Measurements from ENCODE around the gene SVEP1.

SVEP1 gene

GRCh38 chr9:110592044-110592830 is 12.7 kb upstream of the SVEP1 start:
- Histone ChIP-seq H3K79me2 (ENCODE audit: insufficient read depth, low read length) (no peaks in the 10 kb centered on the region), H3K27me3 (ENCODE audit: insufficient read depth, low read length, poor library complexity) (no peaks in the 10 kb centered on the region), H3K4me3 (ENCODE audit: low read depth in 1 of 2, low read length in 2 of 2) (no peak overlapping the region), H3K9ac (ENCODE audit: low read depth, low read length) (no peak overlapping the region), H4K20me1 (ENCODE audit: insufficient read depth, low read length) (no peaks in the 10 kb centered on the region), H2AFZ (ENCODE audit: low read depth, low read length) (no peak overlapping the region), H3K4me2 (ENCODE audit: insufficient read depth, low read length) (no peak overlapping the region), H3K36me3 (ENCODE audit: insufficient read depth, low read length) (no peaks in the 10 kb centered on the region), H3K4me1 (ENCODE audit: insufficient read depth, low read length) (no peaks in the 10 kb centered on the region), H3K9me3 (ENCODE audit: insufficient read depth, low read length, severe bottlenecking) (no peaks in the 10 kb centered on the region), H3K27ac (ENCODE audit: low read length) (no peak overlapping the region)
- TF ChIP-seq EZH2 (IDR thresholded peaks at IDR 0.05; ENCODE audit: borderline replicate concordance, low read depth, low read length, severe bottlenecking): no peak
- TF ChIP-seq, protein P1, sequence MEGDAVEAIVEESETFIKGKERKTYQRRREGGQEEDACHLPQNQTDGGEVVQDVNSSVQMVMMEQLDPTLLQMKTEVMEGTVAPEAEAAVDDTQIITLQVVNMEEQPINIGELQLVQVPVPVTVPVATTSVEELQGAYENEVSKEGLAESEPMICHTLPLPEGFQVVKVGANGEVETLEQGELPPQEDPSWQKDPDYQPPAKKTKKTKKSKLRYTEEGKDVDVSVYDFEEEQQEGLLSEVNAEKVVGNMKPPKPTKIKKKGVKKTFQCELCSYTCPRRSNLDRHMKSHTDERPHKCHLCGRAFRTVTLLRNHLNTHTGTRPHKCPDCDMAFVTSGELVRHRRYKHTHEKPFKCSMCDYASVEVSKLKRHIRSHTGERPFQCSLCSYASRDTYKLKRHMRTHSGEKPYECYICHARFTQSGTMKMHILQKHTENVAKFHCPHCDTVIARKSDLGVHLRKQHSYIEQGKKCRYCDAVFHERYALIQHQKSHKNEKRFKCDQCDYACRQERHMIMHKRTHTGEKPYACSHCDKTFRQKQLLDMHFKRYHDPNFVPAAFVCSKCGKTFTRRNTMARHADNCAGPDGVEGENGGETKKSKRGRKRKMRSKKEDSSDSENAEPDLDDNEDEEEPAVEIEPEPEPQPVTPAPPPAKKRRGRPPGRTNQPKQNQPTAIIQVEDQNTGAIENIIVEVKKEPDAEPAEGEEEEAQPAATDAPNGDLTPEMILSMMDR (IDR thresholded peaks at IDR 0.05; ENCODE audit: borderline replicate concordance, extremely low read depth, low read length, poor library complexity, severe bottlenecking): no peak
- ATAC-seq (ENCODE audit: insufficient read depth, low read depth) (no peak), DNase-seq (no peak)

DNA sequence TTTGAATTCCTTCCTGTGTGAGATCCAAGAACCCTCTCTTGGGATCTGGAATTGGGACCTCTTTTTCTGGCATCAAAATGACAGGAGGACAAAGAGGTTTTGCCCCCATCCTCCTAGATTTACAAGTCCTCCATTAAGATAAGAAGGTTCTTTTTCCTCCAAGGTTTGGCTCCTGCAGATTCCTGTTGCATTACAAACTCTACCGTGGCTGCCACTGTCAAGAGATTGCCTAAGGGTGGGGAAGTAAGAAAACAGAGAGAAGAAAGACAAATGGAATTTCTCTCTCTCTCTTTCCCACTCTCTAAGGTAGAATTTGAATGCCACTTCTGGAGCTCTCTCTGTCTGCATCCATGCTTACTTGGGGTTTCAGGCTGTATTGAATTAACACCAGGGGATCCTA is 12.0 kb upstream of the SVEP1 start:
- DNase-seq (no peak), ATAC-seq (ENCODE audit: insufficient read depth, low read depth) (no peak)
- no peaks in the 10 kb centered on the region for H3K4me1 ChIP-seq (ENCODE audit: insufficient read depth, low read length)
- H3K9me3 ChIP-seq (ENCODE audit: insufficient read depth, low read length, severe bottlenecking): no peaks in the 10 kb centered on the region
- H3K9ac ChIP-seq (ENCODE audit: low read depth, low read length): no peak overlapping the region
- no peak overlapping the region for H2AFZ ChIP-seq (ENCODE audit: low read depth, low read length)
- H3K4me3 ChIP-seq (ENCODE audit: low read depth in 1 of 2, low read length in 2 of 2): no peak overlapping the region
- TF ChIP-seq, protein P1 (IDR thresholded peaks at IDR 0.05; ENCODE audit: borderline replicate concordance, extremely low read depth, low read length, poor library complexity, severe bottlenecking): no peak
- no peak for TF ChIP-seq EZH2 (IDR thresholded peaks at IDR 0.05; ENCODE audit: borderline replicate concordance, low read depth, low read length, severe bottlenecking)
- no peak overlapping the region for H3K27ac ChIP-seq (ENCODE audit: low read length)
- H3K36me3 ChIP-seq (ENCODE audit: insufficient read depth, low read length): no peaks in the 10 kb centered on the region
- H3K4me2 ChIP-seq (ENCODE audit: insufficient read depth, low read length): no peak overlapping the region
- no peaks in the 10 kb centered on the region for H4K20me1 ChIP-seq (ENCODE audit: insufficient read depth, low read length)
- no peaks in the 10 kb centered on the region for H3K79me2 ChIP-seq (ENCODE audit: insufficient read depth, low read length)
- no peaks in the 10 kb centered on the region for H3K27me3 ChIP-seq (ENCODE audit: insufficient read depth, low read length, poor library complexity)

GRCh38 chr9:110590816-110591215 is 11.3 kb upstream of the SVEP1 start:
- Histone ChIP-seq H4K20me1 (ENCODE audit: insufficient read depth, low read length) (no peaks in the 10 kb centered on the region), H3K4me3 (ENCODE audit: low read depth in 1 of 2, low read length in 2 of 2) (no peak overlapping the region), H2AFZ (ENCODE audit: low read depth, low read length) (no peak overlapping the region), H3K27ac (ENCODE audit: low read length) (no peak overlapping the region), H3K27me3 (ENCODE audit: insufficient read depth, low read length, poor library complexity) (no peaks in the 10 kb centered on the region), H3K4me1 (ENCODE audit: insufficient read depth, low read length) (no peaks in the 10 kb centered on the region), H3K4me2 (ENCODE audit: insufficient read depth, low read length) (no peak overlapping the region), H3K79me2 (ENCODE audit: insufficient read depth, low read length) (no peaks in the 10 kb centered on the region), H3K9ac (ENCODE audit: low read depth, low read length) (no peak overlapping the region), H3K36me3 (ENCODE audit: insufficient read depth, low read length) (no peaks in the 10 kb centered on the region), H3K9me3 (ENCODE audit: insufficient read depth, low read length, severe bottlenecking) (no peaks in the 10 kb centered on the region)
- TF ChIP-seq EZH2 (IDR thresholded peaks at IDR 0.05; ENCODE audit: borderline replicate concordance, low read depth, low read length, severe bottlenecking): no peak
- TF ChIP-seq, protein P1 (IDR thresholded peaks at IDR 0.05; ENCODE audit: borderline replicate concordance, extremely low read depth, low read length, poor library complexity, severe bottlenecking): no peak
- DNase-seq (no peak), ATAC-seq (ENCODE audit: insufficient read depth, low read depth) (no peak)
